Memory B cell (primary cell): ENCODE measurements around the gene GRK3.

Experiments
- ATAC-seq: fragments of 150-1000 bp; cut with Tn5 transposase; 2 replicates; pipeline ENCODE4 v1.10.0; 2021; ENCODE audit warnings: low read depth, mild to moderate bottlenecking, moderate library complexity
- DNase-seq, 2 donors: peaks; one replicate each; pipeline ENCODE4 v3.0.0; 2022; ENCODE audit warnings: low spot score in 2 of 2
- H3K27ac Mint-ChIP-seq: one replicate; pipeline ENCODE4 v1.8.0; 2022; ENCODE audit warnings: mild to moderate bottlenecking, moderate library complexity, mixed read lengths
- H3K27me3 Mint-ChIP-seq: one replicate; pipeline ENCODE4 v1.8.0; 2022; ENCODE audit warnings: mixed read lengths
- H3K36me3 Mint-ChIP-seq: one replicate; pipeline ENCODE4 v1.8.0; 2022; ENCODE audit warnings: mild to moderate bottlenecking, mixed read lengths
- H3K4me1 Mint-ChIP-seq: one replicate; pipeline ENCODE4 v1.8.0; 2022; ENCODE audit warnings: mixed read lengths
- H3K4me3 Mint-ChIP-seq: one replicate; pipeline ENCODE4 v1.8.0; 2022; ENCODE audit warnings: mild to moderate bottlenecking, moderate library complexity, mixed read lengths
- H3K9me3 Mint-ChIP-seq: one replicate; pipeline ENCODE4 v1.8.0; 2022; ENCODE audit warnings: mixed read lengths

The GRK3 gene

DNA sequence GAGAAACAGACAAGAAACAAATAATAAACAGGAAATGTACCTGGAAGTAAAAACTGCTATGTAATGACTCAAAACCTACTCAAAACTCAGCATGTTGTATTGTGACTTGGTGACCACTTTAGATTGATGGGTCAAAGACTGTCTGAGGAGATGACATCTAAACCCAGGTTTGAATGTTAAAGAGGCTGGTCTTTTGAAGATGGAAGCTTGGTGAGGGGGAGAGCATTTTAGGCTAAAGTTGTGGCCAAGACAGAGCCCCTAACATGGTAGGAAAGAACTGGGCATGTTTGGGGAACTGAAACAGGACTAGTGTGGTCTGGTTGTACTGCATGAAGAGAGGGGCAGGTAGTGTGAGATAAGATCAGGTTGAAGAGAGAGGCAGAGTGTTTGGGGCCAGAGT lies 92.2 kb downstream of the GRK3 start:
- H3K27ac Mint-ChIP-seq = peak overlapping the region; percentile 21
- ATAC-seq = peak; percentile 100
- no peaks in the 10 kb centered on the region for H3K9me3 Mint-ChIP-seq
- H3K4me3 Mint-ChIP-seq = no peak overlapping the region
- H3K27me3 Mint-ChIP-seq = no peaks in the 10 kb centered on the region
- H3K36me3 Mint-ChIP-seq = peaks cover 12% of the 10 kb centered on the region
- H3K4me1 Mint-ChIP-seq = peaks cover 42% of the 10 kb centered on the region
- peak; percentile 15 to 38 for DNase-seq

DNA sequence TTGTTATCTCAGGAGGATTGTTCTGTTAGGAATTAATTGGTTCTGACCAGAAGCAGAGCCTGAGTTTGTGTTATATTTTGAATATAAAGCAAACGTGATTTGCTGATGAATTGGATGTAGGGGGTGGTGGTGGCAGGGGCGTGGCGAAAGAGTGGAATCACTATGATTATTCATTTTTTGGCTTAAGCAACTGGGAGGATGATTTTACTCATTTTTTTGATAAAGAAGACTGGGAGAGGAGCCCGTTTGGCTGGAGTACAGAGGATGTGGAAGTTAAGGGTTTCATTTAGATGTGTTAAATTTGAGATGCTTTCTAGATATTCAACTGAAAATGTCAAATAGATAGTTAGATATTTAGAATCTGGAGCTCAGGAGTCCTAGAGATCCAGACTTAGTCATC lies 94.2 kb downstream of the GRK3 start:
- ATAC-seq (no peak), DNase-seq (no peak)
- Mint-ChIP-seq H3K27me3 (no peaks in the 10 kb centered on the region), H3K27ac (peak overlapping the region; percentile 21), H3K9me3 (no peaks in the 10 kb centered on the region), H3K36me3 (peaks cover 10% of the 10 kb centered on the region), H3K4me3 (no peak overlapping the region), H3K4me1 (peaks cover 38% of the 10 kb centered on the region)

DNA sequence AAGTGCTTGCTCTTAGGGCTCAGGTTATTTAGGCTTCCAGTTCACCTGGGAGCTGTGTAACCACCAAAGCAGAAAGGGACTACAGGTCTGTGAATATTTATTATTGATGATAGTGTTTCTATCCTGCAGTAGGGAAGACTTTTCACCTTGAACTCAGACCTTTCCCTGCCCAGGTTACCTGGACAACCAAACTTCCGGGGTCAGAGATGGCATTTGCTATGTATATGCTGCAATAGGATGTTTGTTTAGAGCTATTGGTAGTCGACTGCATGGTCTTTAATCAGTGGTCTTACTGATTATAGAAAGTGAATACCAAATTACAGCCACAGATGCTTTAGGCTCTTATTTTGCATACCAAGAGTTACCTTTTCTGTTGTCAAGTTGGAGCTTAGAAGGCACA lies 94.9 kb downstream of the GRK3 start:
- Mint-ChIP-seq H3K4me1 (peaks cover 38% of the 10 kb centered on the region), H3K27ac (no peak overlapping the region), H3K36me3 (peaks cover 10% of the 10 kb centered on the region), H3K27me3 (no peaks in the 10 kb centered on the region), H3K9me3 (no peaks in the 10 kb centered on the region), H3K4me3 (no peak overlapping the region)
- no peak for DNase-seq
- ATAC-seq = no peak

DNA sequence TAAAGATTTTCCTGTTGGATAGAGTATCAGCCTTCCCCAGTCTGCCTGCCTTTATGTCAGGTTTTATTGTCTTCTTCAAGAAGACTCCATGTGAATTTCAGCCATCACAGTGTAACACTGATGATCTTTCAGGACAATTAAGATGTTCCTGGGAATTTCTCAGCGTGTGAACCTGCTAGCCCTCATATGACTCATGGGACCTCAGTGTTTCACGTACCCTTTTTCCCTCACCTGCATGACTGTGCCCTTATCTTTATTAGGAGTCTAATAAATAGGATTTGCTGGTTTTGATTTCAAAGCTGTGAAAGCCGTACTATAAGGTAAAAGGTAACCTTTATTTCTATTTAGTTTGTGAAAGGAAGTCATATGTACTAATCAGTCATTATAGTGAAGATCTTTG lies 95.9 kb downstream of the GRK3 start:
- Mint-ChIP-seq H3K27me3 (no peaks in the 10 kb centered on the region), H3K4me3 (no peak overlapping the region), H3K9me3 (no peaks in the 10 kb centered on the region), H3K27ac (peak overlapping the region; percentile 47), H3K36me3 (peaks cover 4% of the 10 kb centered on the region), H3K4me1 (peaks cover 31% of the 10 kb centered on the region)
- DNase-seq (no peak), ATAC-seq (no peak)

DNA sequence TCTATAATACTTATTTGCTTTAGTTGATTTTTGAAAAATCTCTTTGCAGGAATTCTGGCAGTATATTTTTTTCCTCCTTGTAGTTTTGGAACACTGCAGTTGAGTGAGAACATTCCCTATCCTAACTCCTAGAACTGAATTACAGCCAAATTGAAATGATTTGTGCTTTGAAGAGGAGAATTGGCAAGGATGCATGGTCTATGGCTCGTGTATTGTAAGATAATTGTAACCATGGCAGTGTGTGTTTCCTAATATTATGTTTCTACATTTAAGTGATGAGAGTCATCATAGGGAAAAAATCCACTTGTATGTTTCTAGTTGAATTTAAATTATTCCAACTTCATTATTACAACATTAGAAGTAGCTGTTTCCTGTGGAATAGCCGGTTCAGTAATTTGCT lies 96.6 kb downstream of the GRK3 start:
- no peak for ATAC-seq
- H3K27ac Mint-ChIP-seq = peak overlapping the region; percentile 47
- no peaks in the 10 kb centered on the region for H3K27me3 Mint-ChIP-seq
- peaks cover 2% of the 10 kb centered on the region for H3K36me3 Mint-ChIP-seq
- no peaks in the 10 kb centered on the region for H3K9me3 Mint-ChIP-seq
- no peak overlapping the region for H3K4me3 Mint-ChIP-seq
- DNase-seq = no peak
- peaks cover 25% of the 10 kb centered on the region for H3K4me1 Mint-ChIP-seq

DNA sequence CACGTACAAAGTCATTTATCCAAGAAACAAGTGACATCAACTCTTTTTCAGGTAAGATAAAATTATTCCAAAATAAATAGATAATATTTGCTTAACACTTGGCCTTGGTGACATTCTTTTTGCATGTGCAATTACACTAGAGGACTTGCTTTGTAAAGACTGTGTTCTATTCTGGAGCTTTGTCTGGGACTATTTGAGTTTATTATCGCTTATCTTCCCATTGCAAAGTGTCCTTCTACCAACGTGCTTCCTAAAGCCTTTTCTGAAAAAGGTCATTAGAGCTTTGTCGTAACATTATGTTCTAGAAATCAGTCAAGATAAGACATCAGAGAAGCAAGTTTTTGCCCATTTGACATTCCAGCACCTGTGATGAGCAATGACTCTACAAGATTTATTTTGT lies 99.2 kb downstream of the GRK3 start:
- ATAC-seq (no peak), DNase-seq (no peak)
- H3K27me3 Mint-ChIP-seq = no peaks in the 10 kb centered on the region
- no peak overlapping the region for H3K27ac Mint-ChIP-seq
- H3K36me3 Mint-ChIP-seq = peaks cover 11% of the 10 kb centered on the region
- peaks cover 10% of the 10 kb centered on the region for H3K4me1 Mint-ChIP-seq
- H3K9me3 Mint-ChIP-seq = no peaks in the 10 kb centered on the region
- H3K4me3 Mint-ChIP-seq = no peak overlapping the region

DNA sequence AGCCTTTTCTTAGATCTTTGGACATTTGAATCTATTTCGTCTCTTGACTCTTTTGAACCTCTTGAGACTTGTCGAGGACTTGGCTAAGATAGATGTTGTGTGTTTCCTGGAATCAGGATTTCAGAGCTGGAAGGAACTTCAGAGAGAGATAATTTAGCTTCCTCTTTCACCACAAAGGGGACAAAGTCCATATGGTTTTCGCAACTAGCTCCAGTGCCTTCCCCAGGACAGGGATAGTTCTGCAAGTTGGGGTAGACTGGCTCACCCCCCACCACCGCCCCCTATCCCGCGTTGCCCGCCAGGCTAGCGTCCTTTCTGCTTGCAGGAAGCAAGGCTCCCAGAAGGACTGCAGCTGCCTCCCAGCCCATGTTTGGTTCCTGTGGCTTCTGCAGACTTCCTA lies 101.8 kb downstream of the GRK3 start:
- H3K27me3 Mint-ChIP-seq = no peaks in the 10 kb centered on the region
- H3K9me3 Mint-ChIP-seq = no peaks in the 10 kb centered on the region
- no peak for DNase-seq

DNA sequence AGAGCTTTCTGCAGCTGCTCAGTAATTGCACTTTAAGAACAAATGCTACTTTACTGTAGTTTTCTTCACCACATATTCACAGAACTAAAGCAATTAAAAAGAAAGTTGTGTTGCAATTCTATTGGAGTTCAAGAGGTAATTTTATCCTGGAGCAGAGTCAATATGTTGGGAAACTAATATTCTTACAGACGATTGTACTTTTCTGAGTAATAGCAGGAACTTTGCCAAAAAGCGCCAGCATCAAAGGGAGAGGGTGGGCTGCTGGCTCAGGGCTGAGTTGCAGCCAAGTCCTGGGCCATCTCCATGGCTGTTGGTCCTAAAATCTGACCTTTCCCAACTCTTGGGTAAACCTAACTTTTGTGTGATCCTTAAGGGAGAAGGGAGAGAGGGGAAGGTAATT lies 104.0 kb downstream of the GRK3 start:
- no peaks in the 10 kb centered on the region for H3K27me3 Mint-ChIP-seq
- peaks cover 15% of the 10 kb centered on the region for H3K36me3 Mint-ChIP-seq
- no peak overlapping the region for H3K4me3 Mint-ChIP-seq
- DNase-seq (no peak), ATAC-seq (no peak)
- no peak overlapping the region for H3K27ac Mint-ChIP-seq
- no peaks in the 10 kb centered on the region for H3K9me3 Mint-ChIP-seq
- H3K4me1 Mint-ChIP-seq = peaks cover 4% of the 10 kb centered on the region

More for the DNA sequence above, 101.8 kb downstream of the GRK3 start:
- ATAC-seq = no peak
- Mint-ChIP-seq H3K27ac (no peak overlapping the region), H3K36me3 (peaks cover 14% of the 10 kb centered on the region), H3K4me3 (no peak overlapping the region), H3K4me1 (peaks cover 6% of the 10 kb centered on the region)

DNA sequence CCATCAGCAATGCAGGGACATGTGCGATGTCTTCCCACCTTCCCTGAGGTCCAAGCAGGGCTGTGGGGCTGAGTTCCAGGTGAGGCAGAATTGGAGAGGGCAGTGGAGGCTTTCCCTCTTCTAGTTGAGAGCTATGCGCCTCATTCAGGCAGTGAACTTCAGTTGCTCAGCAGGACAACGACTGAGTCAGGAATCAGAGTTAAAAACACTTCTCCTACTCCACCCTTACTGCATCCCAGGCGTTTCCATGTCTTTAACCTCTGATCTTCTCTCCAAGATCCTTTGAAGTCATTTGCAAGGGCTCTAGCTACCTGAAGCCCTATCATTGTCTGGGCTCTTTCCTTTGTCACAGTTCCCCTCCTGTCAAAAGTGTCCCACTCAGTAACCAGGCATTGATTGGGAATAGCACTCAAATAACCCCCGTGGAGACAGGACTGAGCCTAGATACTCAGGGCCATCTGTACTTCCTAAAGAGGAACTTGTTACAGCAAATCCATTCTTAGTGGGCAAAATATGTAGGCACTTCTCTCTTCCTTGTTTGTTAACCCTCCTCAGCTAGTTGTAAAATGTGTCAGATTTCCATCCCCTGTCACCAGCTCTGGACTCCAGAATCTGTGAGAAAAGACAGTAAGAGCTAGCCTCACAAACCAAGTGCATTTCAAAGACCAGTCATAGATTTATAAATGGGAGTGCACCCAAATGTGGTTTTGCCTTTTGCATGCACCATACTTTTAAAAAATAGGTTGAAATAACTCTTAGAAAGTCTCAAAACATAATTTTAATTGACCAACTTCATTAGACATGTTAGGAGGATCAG lies 105.0 kb downstream of the GRK3 start:
- H3K27me3 Mint-ChIP-seq = no peaks in the 10 kb centered on the region
- peaks cover 4% of the 10 kb centered on the region for H3K4me1 Mint-ChIP-seq
- peak overlapping the region; percentile 17 for H3K27ac Mint-ChIP-seq
- H3K9me3 Mint-ChIP-seq = no peaks in the 10 kb centered on the region
- ATAC-seq = no peak
- H3K36me3 Mint-ChIP-seq = peaks cover 19% of the 10 kb centered on the region
- no peak for DNase-seq
- H3K4me3 Mint-ChIP-seq = no peak overlapping the region

DNA sequence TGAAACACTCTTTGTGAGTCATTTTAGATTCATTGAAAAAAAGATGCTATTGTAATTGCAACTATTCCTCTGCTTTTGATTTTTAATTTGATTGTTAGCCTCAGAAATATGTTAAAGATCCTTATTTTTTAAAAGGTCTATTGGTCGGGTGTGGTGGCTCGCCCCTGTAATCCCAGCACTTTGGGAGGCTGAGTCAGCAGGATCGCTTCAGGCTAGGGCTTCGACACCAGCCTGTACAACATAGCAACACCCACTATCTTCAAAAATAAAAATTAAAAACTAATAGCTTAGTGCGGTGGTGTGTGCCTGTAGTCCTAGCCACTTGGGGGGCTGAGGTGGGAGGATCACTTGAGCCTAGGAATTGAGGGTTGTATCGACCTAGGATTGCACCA lies 105.6 kb downstream of the GRK3 start:
- ATAC-seq (no peak), DNase-seq (no peak)
- Mint-ChIP-seq H3K36me3 (peaks cover 19% of the 10 kb centered on the region), H3K27ac (no peak overlapping the region), H3K9me3 (no peaks in the 10 kb centered on the region), H3K27me3 (no peaks in the 10 kb centered on the region), H3K4me1 (peaks cover 4% of the 10 kb centered on the region), H3K4me3 (no peak overlapping the region)

DNA sequence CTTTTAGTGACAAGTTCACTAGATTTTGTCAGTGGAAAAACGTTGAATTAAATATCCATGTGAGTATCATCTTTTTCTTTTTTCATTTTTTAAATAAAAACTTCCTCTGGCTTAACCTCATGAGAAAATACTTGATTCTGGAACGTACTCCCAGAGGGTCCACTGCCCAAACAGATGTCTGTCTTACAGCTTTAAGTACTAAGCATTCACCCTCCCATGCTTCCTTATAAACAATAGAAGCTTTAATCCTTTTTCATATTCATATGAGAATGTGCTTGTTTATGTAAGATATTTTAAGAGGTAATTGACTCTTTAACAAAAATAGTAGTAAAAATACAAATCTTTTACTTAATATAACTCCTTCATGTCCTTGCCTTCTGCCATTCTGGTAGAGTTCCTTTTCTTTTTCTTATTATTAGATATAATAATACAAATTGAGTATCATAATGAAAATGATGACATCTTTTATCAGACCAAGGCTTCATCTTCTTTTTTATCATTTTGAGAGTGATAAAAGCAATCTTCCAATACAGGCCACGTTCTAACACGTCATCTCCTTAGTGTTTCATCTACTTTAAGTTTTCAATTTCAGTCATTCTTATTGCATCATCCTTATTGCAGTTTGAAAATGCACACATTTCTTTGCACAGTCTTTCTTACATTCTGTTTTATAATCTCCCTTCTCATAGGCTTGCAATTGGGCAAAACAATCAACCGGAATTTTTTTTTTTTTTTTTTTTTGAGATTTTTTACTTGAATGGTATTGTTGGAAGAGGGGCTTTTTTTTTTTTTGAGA lies 108.0 kb downstream of the GRK3 start:
- peaks cover 4% of the 10 kb centered on the region for H3K4me1 Mint-ChIP-seq
- H3K27me3 Mint-ChIP-seq = no peaks in the 10 kb centered on the region
- H3K36me3 Mint-ChIP-seq = peaks cover 21% of the 10 kb centered on the region
- DNase-seq (no peak), ATAC-seq (no peak)
- no peaks in the 10 kb centered on the region for H3K9me3 Mint-ChIP-seq
- no peak overlapping the region for H3K27ac Mint-ChIP-seq
- no peak overlapping the region for H3K4me3 Mint-ChIP-seq

DNA sequence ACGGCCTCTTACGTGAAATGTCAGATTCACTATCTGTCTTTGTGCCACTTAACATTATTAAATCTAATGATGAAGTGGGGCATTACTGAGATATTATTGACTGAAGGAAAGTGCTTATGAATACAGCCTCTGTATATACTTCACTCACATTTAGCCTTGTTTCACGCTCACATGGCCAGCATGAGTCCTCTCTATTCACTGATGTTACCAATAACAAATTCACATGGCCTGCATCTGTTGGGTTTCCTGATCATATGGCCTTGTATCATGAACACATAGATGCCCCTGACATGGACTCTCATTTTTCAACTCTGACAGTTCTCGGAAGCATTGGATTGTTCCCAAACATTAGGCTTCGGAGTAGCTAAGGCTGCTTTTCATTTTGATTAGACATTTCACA lies 109.2 kb downstream of the GRK3 start:
- H3K9me3 Mint-ChIP-seq = no peaks in the 10 kb centered on the region
- no peaks in the 10 kb centered on the region for H3K27me3 Mint-ChIP-seq
- no peak overlapping the region for H3K27ac Mint-ChIP-seq
- peaks cover 4% of the 10 kb centered on the region for H3K4me1 Mint-ChIP-seq
- H3K4me3 Mint-ChIP-seq = no peak overlapping the region
- ATAC-seq = no peak
- no peak for DNase-seq
- H3K36me3 Mint-ChIP-seq = peaks cover 13% of the 10 kb centered on the region

DNA sequence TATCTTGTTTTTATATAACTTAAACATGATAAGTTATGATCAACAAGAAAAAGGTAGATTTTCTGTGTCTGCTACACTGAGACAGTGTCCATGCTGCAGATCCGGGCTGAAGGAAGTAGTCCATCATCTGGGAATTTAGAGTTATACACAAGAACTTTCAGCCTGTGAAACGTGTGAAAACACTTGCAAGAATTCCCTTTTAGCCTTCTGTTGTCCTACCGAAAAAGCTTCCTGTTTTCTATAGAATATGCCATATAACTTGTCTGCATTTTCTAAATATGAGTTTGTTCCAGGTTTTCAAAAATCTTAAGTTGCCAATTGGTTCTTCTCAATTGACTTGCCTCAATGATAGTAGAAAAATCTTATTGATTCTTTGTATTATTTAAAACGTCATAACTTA lies 113.2 kb downstream of the GRK3 start:
- no peak for ATAC-seq
- no peaks in the 10 kb centered on the region for H3K4me1 Mint-ChIP-seq
- DNase-seq = no peak
- H3K36me3 Mint-ChIP-seq = peaks cover 22% of the 10 kb centered on the region
- H3K27ac Mint-ChIP-seq = no peak overlapping the region
- H3K27me3 Mint-ChIP-seq = no peaks in the 10 kb centered on the region
- H3K4me3 Mint-ChIP-seq = no peak overlapping the region
- H3K9me3 Mint-ChIP-seq = no peaks in the 10 kb centered on the region

DNA sequence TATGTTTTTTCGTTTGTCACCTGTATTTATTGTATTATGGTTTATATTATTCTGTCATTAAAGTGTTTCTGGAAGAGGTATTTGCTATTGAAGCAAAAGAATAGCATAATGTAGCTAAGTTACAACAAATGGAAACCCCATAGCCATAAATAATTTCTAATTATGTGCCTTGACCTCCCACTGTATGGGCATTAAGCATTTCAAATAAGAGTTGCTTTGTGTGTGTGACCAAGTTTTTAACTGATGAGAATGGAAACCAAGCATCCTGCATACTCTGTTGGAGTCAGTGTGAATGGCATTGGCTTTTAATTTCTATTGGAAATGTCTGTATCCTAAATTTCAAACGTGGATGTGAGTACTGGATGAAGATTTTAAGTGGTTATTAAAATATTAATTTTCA lies 115.6 kb downstream of the GRK3 start:
- Mint-ChIP-seq H3K27ac (no peak overlapping the region), H3K4me1 (no peaks in the 10 kb centered on the region), H3K27me3 (no peaks in the 10 kb centered on the region), H3K9me3 (no peaks in the 10 kb centered on the region), H3K4me3 (no peak overlapping the region), H3K36me3 (peaks cover 25% of the 10 kb centered on the region)
- ATAC-seq (no peak), DNase-seq (no peak)
